DMS53 treated with DMSO at 0.1 percent for 48 hours (cell line): ENCODE data around the gene TIMP4.

Source experiments
- DNase-seq: peaks from one replicate; lab custom pipeline; 2025; ENCODE audit not compliant: unreplicated experiment; lab: John Stamatoyannopoulos, UW

The TIMP4 gene

DNA sequence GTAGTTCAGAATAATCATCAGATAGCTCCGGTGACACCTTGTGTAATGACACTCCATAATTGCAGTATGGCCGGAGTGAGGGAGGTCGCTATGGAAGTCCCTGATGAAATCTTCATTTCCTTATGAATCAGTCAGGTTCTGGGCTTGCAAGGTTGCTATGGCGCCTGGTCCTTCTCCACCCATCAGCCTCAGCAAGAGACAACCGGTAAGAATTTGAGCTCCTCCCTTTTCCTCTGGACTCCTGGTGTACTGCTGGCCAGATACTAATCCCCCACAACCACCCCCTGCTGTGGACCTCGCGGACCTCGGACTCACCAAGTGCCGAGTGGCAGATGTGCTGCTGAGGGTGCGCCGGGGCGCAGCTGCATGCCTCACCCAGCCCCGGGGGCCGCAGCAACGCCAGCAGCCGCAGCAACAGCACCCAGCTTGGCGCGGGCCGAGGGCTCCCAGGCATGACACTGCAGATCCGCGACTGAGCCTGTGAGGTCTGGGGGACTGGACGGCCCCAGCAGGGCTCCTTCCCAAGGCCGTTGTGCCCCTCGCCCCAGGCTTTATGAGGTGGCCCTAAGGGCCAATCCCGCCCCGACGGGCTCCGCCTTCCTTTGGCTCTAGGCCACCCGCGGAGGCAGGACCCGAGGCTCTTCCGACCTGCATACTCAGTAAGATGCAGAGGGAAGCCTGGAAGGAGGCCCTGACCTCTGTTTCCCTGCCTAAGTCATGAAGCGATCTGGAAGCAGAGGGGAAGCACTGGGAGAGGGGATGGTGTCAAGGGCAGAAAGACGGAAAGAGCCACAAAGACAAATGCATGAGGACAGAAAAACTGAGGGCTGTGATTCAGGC, at the start of gene TIMP4:
Gene TIMP4, minus strand, starts transcription at position 526 of the 840 bp plus-strand sequence. Its CDS starts 72 bp downstream, at position 454.
- DNase-seq = no peak

DNA sequence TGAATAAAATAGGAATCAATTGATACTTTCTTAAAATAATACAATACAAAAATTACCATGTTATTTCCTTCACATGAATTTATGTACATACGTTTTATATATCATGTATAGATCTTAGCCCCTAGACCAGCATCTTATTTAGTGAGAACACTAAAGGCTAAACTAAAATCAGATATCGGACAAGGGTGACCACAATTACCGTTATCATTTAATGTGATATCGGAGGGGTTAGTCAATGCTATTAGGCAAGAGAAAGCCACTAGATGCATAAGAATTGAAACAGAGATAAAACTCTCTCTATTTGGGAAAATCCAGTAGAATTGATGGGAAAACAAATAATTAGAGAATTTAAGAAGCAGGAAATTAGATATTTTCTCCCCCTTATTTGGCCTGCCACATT, 46.5 kb upstream of the TIMP4 start:
- no peak for DNase-seq

- DNase-seq = no peak
These were observed 43.1 kb upstream of the TIMP4 start for GRCh38 chr3:12201813-12202212.

- DNase-seq = no peak
These were observed 39.6 kb upstream of the TIMP4 start for GRCh38 chr3:12198301-12198700.

DNA sequence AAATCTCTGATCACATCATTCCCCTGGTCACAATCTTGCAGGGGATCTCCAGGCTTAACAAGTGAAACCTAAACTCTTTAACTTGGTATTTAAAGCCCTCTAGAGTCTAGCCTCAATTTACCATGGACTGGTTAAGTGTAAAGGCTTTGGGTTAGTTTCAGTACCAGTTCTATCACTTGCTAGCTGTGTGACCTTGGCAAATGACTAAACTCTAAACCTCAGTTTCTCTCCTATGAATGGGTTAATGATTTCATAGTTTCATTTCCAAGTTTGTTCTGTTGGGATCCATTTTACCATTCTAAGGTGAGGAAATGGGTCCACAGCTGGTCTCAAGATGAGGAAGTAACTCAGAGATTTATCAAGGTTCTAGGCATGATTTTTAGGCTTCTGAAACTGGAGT, 38.8 kb upstream of the TIMP4 start:
- DNase-seq = no peak

DNA sequence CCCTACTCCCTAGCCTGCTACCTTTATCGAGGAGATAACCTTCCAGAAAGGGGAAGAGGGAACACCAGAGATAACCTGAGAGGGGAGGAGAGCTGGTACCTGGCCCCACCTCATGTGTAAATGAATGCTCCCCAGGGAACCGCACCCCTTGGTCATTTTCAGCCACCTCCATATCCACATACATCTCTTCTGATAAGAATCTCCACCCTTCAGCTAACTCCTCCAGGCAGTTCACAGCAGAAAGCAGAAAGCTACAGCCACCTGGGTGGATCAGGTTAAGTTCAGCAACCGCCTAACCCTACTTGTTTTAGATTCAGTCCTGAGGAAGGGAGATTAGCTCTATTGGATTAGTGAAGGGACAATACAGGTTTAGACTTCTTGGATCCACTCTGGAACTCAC, 38.0 kb upstream of the TIMP4 start:
- no peak for DNase-seq

DNA sequence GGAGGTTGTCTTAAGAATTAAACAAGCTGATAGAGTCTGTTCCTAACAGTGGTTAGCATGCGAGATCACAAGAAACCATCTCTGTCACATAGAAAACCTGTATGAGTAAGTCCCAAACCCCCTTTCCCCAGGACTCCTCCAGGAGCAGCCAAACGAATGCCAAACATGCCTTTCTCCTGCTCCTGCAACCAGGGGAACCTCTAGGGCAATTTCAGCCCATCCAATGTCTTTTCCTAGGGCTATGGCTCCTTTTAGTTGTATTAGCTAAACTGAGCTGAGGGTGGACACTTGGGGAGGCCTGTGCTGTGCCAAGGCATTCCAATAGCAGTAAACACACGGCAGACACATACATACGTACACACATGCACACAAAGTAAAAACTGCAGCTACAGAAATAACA, 36.5 kb upstream of the TIMP4 start:
- no peak for DNase-seq

GRCh38 chr3:12194669-12195161, 36.0 kb upstream of the TIMP4 start:
- DNase-seq = no peak

GRCh38 chr3:12194209-12194608, 35.5 kb upstream of the TIMP4 start:
- DNase-seq = no peak

- no peak for DNase-seq
These were observed 34.9 kb upstream of the TIMP4 start for GRCh38 chr3:12193485-12194165.

- no peak for DNase-seq
These were observed 34.2 kb upstream of the TIMP4 start for GRCh38 chr3:12192655-12193484.

DNA sequence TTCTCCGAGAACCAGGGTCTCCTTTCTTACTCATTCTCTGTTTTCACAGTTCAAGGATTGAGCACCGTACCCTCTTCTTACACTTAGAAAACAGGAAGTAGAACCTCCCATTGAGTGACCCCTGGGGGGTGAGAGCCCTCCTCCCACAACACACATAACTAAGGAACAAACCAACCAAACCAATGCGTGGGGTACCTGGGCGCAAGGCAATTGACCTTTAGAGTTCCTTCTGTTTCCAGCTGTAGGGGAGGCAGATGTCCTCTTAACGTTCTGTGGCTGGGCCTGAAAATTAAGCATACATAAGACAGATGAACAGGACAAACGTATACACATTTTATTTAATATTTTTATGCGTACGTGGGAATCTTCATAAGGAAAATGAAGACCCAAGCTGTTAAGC, 33.5 kb upstream of the TIMP4 start:
- no peak for DNase-seq

- no peak for DNase-seq
These were observed 32.8 kb upstream of the TIMP4 start for GRCh38 chr3:12191559-12191958.

DNA sequence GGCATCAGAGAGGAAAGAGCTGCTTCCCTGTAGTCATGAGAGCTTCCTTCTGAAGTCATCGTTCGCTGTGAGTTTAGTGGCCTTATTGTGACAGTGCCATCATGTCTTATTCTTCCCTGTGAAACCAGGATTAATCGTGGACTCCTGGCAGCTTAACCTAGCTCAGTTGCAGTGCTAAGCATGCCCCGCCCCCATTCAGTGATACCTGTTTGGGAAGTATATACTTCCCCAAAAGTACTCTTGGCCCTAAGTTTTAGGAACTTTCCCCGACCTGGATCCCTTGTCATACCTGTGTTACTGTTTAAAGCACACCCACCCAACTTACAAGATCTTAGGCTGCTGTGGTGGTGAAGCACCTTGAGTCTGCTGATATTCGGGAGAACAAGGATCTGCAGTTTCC, 32.1 kb upstream of the TIMP4 start:
- no peak for DNase-seq

- DNase-seq = no peak
These were observed 31.6 kb upstream of the TIMP4 start for GRCh38 chr3:12190221-12190807.

DNA sequence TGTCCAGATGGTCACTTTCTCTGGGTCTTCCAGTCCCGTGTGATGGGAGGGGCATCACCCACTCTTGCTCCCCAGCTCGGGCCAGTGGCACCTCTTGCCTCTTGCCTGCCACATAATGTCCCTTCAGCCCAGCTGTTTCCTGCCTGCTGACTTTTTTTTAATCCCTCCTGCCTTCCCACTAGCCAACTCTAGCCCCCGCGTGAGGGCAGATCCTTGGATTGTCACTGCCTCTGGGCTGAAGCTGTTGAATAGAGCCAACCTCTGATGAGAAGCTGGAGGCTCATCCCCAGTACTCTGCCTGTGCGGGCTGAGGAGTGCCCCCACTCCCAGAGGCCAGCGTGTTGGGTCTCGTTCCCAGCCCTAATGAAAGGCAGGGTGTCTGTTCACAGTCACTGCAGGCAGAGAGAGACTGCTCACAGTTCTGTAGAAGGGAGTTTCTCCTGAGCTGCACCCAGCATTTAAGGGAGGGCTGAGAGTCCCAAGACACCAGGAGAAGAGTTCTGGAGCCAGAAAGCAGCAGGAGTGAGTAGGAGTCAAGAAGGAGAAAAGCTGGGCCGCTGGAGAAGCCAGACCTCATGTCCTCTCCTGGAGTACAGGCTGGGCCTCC, 30.1 kb upstream of the TIMP4 start:
- no peak for DNase-seq

- DNase-seq = no peak
These were observed 29.6 kb upstream of the TIMP4 start for GRCh38 chr3:12188328-12188648.

GRCh38 chr3:12187448-12188327, 29.0 kb upstream of the TIMP4 start:
- DNase-seq = no peak

DNA sequence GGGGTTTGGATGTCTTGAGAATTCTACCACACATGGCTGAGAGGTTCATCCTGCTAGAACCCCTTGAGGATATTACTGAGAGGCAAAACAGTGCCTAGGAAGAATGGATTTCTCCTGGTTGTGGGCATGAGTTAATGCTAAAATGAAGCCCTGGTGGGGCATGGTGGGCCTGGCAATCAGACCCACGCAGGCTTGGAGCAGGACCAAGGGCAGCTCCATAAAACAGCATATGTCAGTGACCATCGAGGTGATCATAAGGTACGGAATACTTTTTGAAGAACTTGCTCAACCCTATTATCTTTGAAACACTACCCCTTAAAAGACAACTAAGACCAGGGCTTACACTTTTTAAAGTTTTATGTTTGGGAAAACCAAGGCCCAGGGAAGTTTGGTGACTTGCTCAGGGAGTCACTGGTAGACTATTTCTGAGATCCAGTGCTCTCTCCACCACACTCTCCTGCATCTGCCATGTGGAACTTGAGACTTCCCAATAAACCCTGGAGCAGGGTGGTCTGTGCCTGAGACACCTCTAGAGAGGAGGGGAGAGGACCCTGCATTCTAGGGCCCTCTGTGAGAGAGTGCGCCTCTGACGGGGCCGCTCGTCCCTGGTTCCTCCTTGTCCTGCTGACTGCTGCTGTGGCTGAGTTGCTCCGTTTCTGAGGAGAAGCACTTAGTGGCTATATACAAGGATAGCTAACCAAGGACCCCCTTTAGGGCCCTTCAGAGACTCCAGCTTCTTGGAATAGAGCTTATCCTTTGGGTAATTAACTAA, 28.0 kb upstream of the TIMP4 start:
- no peak for DNase-seq
